Prostate gland (tissue), 2 donors: Measurements from ENCODE around the gene EMC9. TPM values are rescaled to one million over a fixed set of nuclear protein-coding genes. Genes with fewer than 3 reads are reported as not detected.
A peak's percentile ranks its signal among the peaks of the same experiment; 100 is the strongest.

Source experiments
- DNase-seq: peaks from one replicate; pipeline ENCODE4 v3.0.0-alpha.2; 2019; ENCODE audit warnings: low spot score
- H3K27ac ChIP-seq, 2 donors: fragments of 200-600 bp; sonication (generic); 2 replicates each; pipeline ENCODE4 v1.5.1; 2017 to 2019
- H3K27me3 ChIP-seq: fragments of 200-600 bp; sonication (generic); replicated peaks from 2 replicates; pipeline ENCODE4 v1.5.1; 2019; ENCODE audit not compliant: insufficient read depth
- H3K36me3 ChIP-seq, 2 donors: fragments of 200-600 bp; sonication (generic); 1 replicate in 1 of 2; 2 replicates in 1 of 2; pipeline versions ENCODE4 v1.5.1 to v1.8.1; 2017 to 2019
- H3K4me1 ChIP-seq: fragments of 200-600 bp; sonication (generic); replicated peaks from 2 replicates; pipeline ENCODE4 v1.5.1; 2019
- H3K4me3 ChIP-seq, 2 donors: fragments of 200-600 bp; sonication (generic); 2 replicates each; pipeline ENCODE4 v1.5.1; 2017 to 2019
- H3K9me3 ChIP-seq: fragments of 200-600 bp; sonication (generic); 2 replicates; pipeline ENCODE4 v1.5.1; 2017
- POLR2A ChIP-seq: fragments of 450-650 bp; IDR thresholded peaks from one replicate; pipeline ENCODE4 v1.6.1; 2016; ENCODE audit warnings: antibody characterized with exemption, mild to moderate bottlenecking
- POLR2AphosphoS5 ChIP-seq: sonication (generic); formaldehyde crosslinking; IDR thresholded peaks from one replicate; pipeline ENCODE4 v1.6.1; 2017; ENCODE audit warnings: antibody characterized with exemption
- WGBS: methylation state at CpG from one replicate; pipeline ENCODE4 v1.1.5; 2018; 5-methylcytosine and 5-hydroxymethylcytosine counted together
- intact Hi-C: fragments of 100-400 bp; cut with DNase I; formaldehyde crosslinking; loops from one replicate; pipeline ENCODE4 v1.14.2; 2022
- total RNA-seq, 2 donors: library from RNA; depleted of rRNA; stranded (reverse); fragments of >200 nt; gene quantifications; one replicate each; pipeline ENCODE4 v1.1.0, GENCODE V29; 2016
- TF ChIP-seq, protein P1 (sequence below), 4 experiments: fragments of 200-600 bp in 2 of 4; fragments of 450-650 bp in 2 of 4; sonication (generic) in 2 of 4; IDR thresholded peaks; 1 replicate in 3 of 4; 2 replicates in 1 of 4; pipeline ENCODE4 v1.5.1; 2016 to 2019; ENCODE audit warnings: antibody characterized with exemption in 4 of 4, mild to moderate bottlenecking in 2 of 4, moderate library complexity in 2 of 4

EMC9 gene
- total RNA-seq, 2 donors from 2014 or later: 13.1 to 13.6 TPM

DNA sequence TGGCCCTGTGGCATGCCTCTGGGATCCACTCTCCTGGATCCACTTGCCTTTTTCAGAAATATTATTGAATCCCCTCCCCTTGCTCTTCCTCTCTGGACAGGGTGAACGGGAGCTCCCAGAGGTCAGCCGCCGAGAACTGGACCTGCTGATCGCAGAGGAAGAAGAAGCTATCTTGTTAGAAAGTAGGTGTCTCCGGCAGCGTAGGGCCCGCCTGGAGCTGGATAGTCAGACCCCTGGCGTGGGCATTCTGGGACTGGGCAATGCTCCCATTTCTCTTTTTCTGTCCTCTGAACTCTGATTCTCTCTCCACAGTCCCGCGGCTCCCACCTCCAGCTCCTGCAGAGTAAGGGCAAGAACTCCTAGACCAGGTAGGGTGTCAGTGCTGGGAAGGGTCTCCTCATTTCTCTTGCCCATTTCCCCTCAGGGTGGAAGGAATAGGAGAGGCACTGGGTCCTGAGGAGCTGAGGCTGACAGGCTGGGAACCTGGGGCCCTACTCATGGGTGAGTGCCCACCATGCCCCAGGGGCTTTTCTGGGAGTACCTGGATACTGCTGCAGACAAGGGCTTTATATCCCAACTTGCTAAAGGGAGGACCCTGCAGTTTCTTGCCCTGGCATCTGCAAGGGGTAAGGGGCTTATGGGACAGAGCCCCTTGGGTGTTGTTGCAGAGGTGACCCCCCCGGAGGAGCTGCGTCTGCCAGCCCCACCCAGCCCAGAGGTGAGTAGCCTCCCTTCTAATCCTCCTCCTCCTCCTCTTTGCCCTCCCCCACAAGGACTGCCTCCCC, 35.8 kb upstream of the EMC9 start:
- no peaks in the 10 kb centered on the region for H3K27me3 ChIP-seq
- no peak for DNase-seq
- no peaks in the 10 kb centered on the region for H3K9me3 ChIP-seq
- TF ChIP-seq POLR2AphosphoS5 (no peak), POLR2A (no peak)
- TF ChIP-seq, protein P1, sequence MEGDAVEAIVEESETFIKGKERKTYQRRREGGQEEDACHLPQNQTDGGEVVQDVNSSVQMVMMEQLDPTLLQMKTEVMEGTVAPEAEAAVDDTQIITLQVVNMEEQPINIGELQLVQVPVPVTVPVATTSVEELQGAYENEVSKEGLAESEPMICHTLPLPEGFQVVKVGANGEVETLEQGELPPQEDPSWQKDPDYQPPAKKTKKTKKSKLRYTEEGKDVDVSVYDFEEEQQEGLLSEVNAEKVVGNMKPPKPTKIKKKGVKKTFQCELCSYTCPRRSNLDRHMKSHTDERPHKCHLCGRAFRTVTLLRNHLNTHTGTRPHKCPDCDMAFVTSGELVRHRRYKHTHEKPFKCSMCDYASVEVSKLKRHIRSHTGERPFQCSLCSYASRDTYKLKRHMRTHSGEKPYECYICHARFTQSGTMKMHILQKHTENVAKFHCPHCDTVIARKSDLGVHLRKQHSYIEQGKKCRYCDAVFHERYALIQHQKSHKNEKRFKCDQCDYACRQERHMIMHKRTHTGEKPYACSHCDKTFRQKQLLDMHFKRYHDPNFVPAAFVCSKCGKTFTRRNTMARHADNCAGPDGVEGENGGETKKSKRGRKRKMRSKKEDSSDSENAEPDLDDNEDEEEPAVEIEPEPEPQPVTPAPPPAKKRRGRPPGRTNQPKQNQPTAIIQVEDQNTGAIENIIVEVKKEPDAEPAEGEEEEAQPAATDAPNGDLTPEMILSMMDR (IDR thresholded peaks at IDR 0.05): no peak
- WGBS: 92% methylated on average over 12 of the region's 12 CpGs
- no peak overlapping the region for H3K27ac ChIP-seq
- no peak overlapping the region for H3K4me3 ChIP-seq
- H3K4me1 ChIP-seq: peaks cover 3% of the 10 kb centered on the region
- intact Hi-C loops: no loop called here
- no peaks in the 10 kb centered on the region for H3K36me3 ChIP-seq

DNA sequence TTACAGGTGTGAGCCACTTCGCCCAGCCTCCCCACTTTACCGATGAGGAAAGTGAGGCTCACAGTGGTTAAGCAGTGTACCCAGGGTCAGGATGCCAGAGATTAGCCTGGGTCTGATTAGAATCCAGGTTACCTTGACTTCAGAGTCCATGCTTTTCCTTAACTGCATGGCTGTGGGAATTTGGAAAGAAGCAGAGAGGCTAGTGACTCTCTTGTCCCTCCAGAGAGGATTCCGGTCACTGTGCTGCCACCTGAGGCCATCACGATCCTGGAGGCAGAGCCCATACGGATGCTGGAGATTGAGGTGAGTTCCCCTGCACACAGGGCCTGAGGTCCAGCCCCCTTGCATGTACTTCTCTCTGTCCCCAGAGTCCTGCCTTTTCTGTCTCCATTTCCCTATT, 35.2 kb upstream of the EMC9 start:
- no peak for DNase-seq
- intact Hi-C loops: no loop called here
- Histone ChIP-seq H3K27ac (no peak overlapping the region), H3K36me3 (no peaks in the 10 kb centered on the region), H3K4me3 (no peak overlapping the region), H3K4me1 (peaks cover 3% of the 10 kb centered on the region), H3K27me3 (no peaks in the 10 kb centered on the region), H3K9me3 (no peaks in the 10 kb centered on the region)
- no peak for TF ChIP-seq POLR2AphosphoS5
- 90% methylated on average over 5 of the region's 5 CpGs for whole genome bisulfite sequencing

DNA sequence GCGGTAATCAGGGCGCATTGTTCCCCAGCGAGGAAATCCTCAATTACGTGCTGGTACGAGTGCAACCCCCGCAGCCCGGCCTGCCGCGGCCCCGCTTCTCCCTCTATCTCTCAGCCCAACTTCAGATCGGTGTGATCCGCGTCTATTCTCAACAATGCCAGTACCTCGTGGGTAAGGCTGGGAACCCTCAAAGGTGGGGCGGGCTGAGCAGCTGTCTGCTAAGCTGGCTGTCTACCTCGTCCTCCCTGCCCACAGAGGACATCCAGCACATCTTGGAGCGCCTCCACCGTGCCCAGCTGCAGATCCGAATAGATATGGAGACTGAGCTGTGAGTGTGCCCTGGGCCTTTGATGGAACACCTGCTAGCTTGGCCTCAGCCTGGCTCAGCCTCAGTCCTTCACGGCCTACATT, 31.5 kb upstream of the EMC9 start:
- Histone ChIP-seq H3K9me3 (no peaks in the 10 kb centered on the region), H3K36me3 (peaks cover 0 to 10% of the 10 kb centered on the region in 2 donors), H3K27ac (no peak overlapping the region), H3K27me3 (no peaks in the 10 kb centered on the region), H3K4me3 (no peak overlapping the region), H3K4me1 (no peaks in the 10 kb centered on the region)
- 56% methylated on average over 19 of the region's 20 CpGs for WGBS
- no peak for DNase-seq
- intact Hi-C loops: no loop called here
- TF ChIP-seq, protein P1 (IDR thresholded peaks at IDR 0.05): no peak
- TF ChIP-seq POLR2AphosphoS5 (no peak), POLR2A (no peak)

DNA sequence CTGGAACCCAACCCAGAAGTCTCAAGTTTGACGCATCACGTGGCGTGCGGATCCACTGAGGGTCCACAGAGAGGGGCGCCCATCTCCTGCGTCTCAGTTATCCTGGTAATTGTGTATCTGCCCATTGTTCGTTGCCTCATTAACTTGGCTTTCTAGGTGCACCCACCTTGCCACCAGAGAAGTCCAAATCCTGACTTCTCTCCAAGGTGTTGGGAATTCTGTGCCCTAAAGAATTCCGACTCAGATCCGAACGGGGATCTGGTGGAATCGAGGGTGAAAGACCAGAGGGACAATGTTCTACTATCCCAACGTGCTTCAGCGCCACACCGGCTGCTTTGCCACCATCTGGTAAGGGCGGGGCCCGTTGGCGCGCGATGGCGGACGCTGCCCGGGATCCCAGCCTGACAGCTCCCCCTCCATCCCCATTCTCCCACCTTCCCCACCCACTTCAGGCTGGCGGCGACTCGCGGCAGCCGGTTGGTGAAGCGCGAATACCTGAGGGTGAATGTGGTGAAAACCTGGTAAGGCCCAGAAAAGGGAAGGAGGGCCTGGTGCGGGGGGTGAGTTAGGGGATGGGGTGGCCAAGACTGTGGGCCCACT, 31.0 kb upstream of the EMC9 start:
- intact Hi-C loops: no loop called here
- H3K27ac ChIP-seq: no peak overlapping the region
- no peak for DNase-seq
- H3K4me3 ChIP-seq: peak overlapping the region; percentile 16 to 29
- H3K9me3 ChIP-seq: no peaks in the 10 kb centered on the region
- no peaks in the 10 kb centered on the region for H3K4me1 ChIP-seq
- TF ChIP-seq, protein P1 (IDR thresholded peaks at IDR 0.05): no peak
- TF ChIP-seq POLR2A (no peak), POLR2AphosphoS5 (no peak)
- H3K27me3 ChIP-seq: no peaks in the 10 kb centered on the region
- WGBS: 18% methylated on average over 30 of the region's 30 CpGs
- peaks cover 0 to 10% of the 10 kb centered on the region in 2 donors for H3K36me3 ChIP-seq

DNA sequence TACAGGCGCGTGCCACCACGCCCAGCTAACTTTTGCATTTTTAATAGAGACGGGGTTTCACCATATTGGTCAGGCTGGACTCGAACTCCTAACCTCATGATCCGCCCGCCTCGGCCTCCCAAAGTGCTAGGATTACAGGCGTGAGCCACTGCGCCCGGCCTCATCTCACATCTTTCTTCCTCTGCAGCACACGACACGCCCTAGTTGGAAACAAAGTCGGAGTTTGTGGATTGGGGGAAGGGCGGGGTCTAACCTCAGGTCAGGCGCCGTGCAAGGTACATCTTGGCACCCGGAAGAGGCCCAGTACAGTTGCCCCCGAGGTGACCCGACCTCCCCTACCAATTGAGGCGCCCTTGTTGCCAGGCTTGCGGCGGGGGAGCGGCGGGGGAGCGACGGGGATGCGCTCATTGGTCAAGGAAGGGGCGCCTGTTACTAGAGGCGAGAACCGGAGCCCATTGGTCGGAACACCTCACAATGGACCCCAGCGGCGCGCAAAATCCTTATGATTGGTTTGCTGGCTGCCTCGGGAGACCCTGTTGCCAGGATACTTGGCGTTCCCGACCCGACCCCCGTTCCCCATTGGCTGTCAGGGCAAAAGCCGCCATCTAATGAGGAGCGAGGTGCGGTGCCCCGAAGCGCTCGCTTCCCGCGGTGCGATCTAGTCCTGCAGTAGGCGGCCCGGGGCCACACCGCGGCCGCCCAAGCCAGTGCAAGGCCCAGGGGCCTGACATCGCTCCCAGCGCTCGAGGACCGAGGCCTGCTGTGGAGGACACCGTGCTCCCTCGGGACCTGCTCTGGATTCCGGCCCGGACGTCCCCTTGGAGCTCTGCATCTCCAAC, 30.2 kb upstream of the EMC9 start, which contains the start of gene REC8:
Gene REC8 (plus strand): TSS at position 659 of the 839 bp plus-strand sequence. CDS start 473 bp downstream, outside the sequence.
- H3K27ac ChIP-seq: peak within 1 kb of the TSS in 1 of 2 donors; percentile 19
- DNase-seq: peak; percentile 70
- no peaks in the 10 kb centered on the region for H3K9me3 ChIP-seq
- H3K4me1 ChIP-seq: no peaks in the 10 kb centered on the region
- TF ChIP-seq POLR2A (peak; percentile 8), POLR2AphosphoS5 (peak; percentile 35)
- TF ChIP-seq, protein P1 (IDR thresholded peaks at IDR 0.05): peak in 1 of 4 experiments; percentile 6
- H3K4me3 ChIP-seq: peak within 1 kb of the TSS; percentile 16 to 29
- 8% methylated on average over 62 of the region's 63 CpGs for WGBS
- H3K27me3 ChIP-seq: no peaks in the 10 kb centered on the region
- intact Hi-C loops: no loop called here
- H3K36me3 ChIP-seq: peaks cover 0 to 11% of the 10 kb centered on the region in 2 donors
